ENCODE data around the gene EHBP1L1. TPM values are rescaled to one million over a fixed set of nuclear protein-coding genes. Genes with fewer than 3 reads are reported as not detected.

EHBP1L1 gene
- total and polyA plus RNA-seq, 2 of the 13 experiments (the other 11 are each of a cell fraction or from before 2014, with no cell fraction given): 8.3 to 10.6 TPM

GRCh38 chr11:65557280-65558001, 18.4 kb upstream of the EHBP1L1 start (continued):
- TF ChIP-seq ZNF510 (CRISPR knock-in tag; IDR thresholded peaks at IDR 0.05; ENCODE audit: low read depth) (no peak), KIAA2018 (CRISPR knock-in tag; IDR thresholded peaks at IDR 0.05; ENCODE audit: borderline replicate concordance) (no peak), PAXIP1 (CRISPR knock-in tag; conservative IDR thresholded peaks at IDR 0.05) (peak; percentile 84), IRF2 (CRISPR knock-in tag; IDR thresholded peaks at IDR 0.05) (no peak), ZNF556 (CRISPR knock-in tag; IDR thresholded peaks at IDR 0.05; ENCODE audit: borderline replicate concordance) (peak; percentile 20; the same call in 1 of the 2 replicates), ZNF235 (CRISPR knock-in tag; IDR thresholded peaks at IDR 0.05; ENCODE audit: borderline replicate concordance) (no peak), CHCHD3 (CRISPR knock-in tag; IDR thresholded peaks at IDR 0.05) (0 out of 2 replicates have a peak, but pooled peaks have one; percentile 31), ZNF589 (CRISPR knock-in tag; conservative IDR thresholded peaks at IDR 0.05) (peak; percentile 48; the same call in 1 of the 2 replicates), ZFY (CRISPR knock-in tag; IDR thresholded peaks at IDR 0.05) (peak; percentile 84), ZBTB4 (CRISPR knock-in tag; IDR thresholded peaks at IDR 0.05; ENCODE audit: borderline replicate concordance) (no peak; the same call in 1 of the 2 replicates), ZNF549 (CRISPR knock-in tag; IDR thresholded peaks at IDR 0.05) (no peak), NFE2L1 (CRISPR knock-in tag; IDR thresholded peaks at IDR 0.05; ENCODE audit: borderline replicate concordance) (no peak), ZNF775 (CRISPR knock-in tag; IDR thresholded peaks at IDR 0.05; ENCODE audit: borderline replicate concordance) (no peak)

All from HepG2 (cell line).